Esophagus muscularis mucosa (tissue), 3 donors: ENCODE measurements around the gene HCLS1.

Experiments used
- POLR2A ChIP-seq: fragments of 450-650 bp; IDR thresholded peaks from one replicate; pipeline ENCODE4 v1.6.1; 2017; ENCODE audit warnings: antibody characterized with exemption, moderate library complexity, mild to moderate bottlenecking, low read depth
- POLR2AphosphoS5 ChIP-seq, 2 donors: sonication (generic); formaldehyde crosslinking; IDR thresholded peaks; one replicate each; pipeline ENCODE4 v1.6.1; 2017; ENCODE audit warnings: antibody characterized with exemption in 2 of 2
- TF ChIP-seq, protein P1 (sequence below), 3 experiments: fragments of 200-600 bp in 2 of 3; fragments of 450-650 bp in 1 of 3; sonication (generic) in 2 of 3; IDR thresholded peaks; one replicate each; pipeline ENCODE4 v1.5.1; 2017 to 2019; ENCODE audit warnings: antibody characterized with exemption in 3 of 3, mild to moderate bottlenecking in 2 of 3, moderate library complexity in 1 of 3

DNA sequence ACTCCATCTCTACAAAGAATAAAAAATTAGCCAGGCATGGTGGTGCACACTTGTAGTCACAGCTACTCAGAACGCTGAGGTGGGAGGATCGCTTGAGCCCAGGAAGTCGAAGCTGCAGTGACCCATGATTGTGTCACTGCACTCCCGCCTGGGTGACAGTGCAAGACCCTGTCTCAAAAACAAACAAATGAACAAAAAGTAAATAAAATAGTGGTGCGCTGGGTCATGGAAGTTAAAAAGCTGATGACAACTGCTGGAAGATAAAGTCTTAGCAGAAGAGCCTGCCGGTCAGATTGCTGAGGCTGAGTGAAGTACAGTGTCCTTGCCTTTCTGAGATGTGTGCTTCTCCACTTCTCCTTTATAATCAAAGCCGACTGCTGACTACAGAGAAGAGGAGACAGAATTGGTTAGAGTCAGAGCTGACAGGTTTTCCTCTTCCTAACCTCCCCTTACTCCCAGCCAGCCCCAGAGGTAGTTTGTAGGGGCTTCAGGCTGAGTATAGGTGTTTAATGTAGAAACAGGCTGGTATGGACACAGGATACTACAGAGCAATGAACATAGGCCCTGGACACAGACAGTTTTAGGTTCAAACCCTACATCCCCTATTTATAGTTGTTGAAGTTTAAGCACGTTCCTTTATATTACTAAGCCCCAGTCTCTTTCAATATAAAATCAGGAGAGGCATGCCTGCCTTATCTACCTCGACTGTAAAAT is 17.9 kb downstream of the HCLS1 start:
- no peak for TF ChIP-seq POLR2AphosphoS5 (IDR thresholded peaks at IDR 0.05)
- TF ChIP-seq, protein P1, sequence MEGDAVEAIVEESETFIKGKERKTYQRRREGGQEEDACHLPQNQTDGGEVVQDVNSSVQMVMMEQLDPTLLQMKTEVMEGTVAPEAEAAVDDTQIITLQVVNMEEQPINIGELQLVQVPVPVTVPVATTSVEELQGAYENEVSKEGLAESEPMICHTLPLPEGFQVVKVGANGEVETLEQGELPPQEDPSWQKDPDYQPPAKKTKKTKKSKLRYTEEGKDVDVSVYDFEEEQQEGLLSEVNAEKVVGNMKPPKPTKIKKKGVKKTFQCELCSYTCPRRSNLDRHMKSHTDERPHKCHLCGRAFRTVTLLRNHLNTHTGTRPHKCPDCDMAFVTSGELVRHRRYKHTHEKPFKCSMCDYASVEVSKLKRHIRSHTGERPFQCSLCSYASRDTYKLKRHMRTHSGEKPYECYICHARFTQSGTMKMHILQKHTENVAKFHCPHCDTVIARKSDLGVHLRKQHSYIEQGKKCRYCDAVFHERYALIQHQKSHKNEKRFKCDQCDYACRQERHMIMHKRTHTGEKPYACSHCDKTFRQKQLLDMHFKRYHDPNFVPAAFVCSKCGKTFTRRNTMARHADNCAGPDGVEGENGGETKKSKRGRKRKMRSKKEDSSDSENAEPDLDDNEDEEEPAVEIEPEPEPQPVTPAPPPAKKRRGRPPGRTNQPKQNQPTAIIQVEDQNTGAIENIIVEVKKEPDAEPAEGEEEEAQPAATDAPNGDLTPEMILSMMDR (IDR thresholded peaks at IDR 0.05) = no peak
- no peak for TF ChIP-seq POLR2A
